Renal cortical epithelial cell (primary cell): ENCODE results near the gene ALG1L2. TPM values are rescaled to one million over a fixed set of nuclear protein-coding genes. Genes with fewer than 3 reads are reported as not detected.
"Not testable (repeated sequence)": the region's sequence is repeated elsewhere in the genome, so short reads cannot be mapped to it uniquely, and the experiment has no call there.

ENCODE experiments used
- DNase-seq: peaks from one replicate; pipeline ENCODE4 v3.0.0-alpha.2; 2011; ENCODE audit warnings: low read depth
- total RNA-seq: library from RNA; depleted of rRNA; stranded (reverse); fragments of >200 nt; gene quantifications from 2 replicates; pipeline ENCODE4 v1.2.3, GENCODE V29; 2014

ALG1L2 gene
- total RNA-seq, 1 donor from 2014 or later, result 0.55 TPM

DNA sequence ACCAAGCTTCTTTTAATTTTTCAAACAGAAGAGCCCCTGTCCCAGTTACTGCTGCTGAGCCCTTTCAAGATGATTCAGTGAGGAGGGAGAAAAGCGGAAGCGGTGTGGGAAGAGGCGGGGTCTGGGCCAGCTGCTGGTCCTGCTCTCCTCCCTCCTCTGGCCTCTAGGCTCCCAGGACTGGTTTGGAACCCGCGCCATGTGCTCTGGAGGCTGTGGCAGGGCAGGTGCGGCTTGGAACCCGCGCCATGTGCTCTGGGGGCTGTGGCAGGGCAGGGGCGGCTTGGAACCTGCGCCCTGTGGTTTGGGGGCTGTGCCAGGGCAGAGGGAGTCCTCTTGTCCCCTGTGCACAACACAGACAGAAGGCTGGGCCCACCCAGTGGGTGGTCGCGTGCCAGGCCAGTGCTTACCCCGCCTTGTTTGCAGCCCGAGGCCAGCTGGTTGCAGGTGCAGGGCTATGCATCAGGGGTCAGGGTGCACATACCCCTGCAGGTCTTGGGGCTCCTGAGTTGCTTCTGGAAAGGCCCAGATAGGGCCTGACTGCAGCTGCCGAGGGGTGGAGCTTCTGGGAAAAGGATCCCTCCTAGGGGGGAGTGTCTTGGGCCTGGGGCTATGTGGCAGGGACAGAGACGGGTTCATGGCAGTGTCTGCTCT is 12.2 kb downstream of the ALG1L2 start:
- DNase-seq, result no peak

DNA sequence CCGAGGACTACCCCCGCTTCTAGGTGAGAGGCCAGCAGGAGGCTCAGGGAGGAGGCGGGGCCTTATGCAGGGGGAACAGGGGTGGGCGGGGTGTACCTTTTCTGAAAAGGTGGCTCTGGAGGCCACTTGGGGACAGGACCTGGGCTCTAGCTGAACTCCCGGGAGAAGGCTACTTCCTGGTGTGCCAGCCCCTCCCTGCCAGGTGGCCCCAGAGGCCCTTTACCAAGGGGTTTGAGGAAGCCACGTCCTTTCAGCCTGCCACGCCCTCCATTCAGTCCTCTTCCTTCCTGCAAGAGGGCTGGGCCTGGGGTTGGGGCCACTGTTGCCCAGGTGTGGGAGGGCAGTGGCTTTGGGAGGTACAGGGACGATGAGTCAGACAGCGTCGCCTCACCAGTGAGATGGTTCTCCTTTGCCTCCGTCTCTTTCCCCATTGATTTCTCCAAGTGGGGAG is 12.9 kb downstream of the ALG1L2 start:
- peak; percentile 13 for DNase-seq

DNA sequence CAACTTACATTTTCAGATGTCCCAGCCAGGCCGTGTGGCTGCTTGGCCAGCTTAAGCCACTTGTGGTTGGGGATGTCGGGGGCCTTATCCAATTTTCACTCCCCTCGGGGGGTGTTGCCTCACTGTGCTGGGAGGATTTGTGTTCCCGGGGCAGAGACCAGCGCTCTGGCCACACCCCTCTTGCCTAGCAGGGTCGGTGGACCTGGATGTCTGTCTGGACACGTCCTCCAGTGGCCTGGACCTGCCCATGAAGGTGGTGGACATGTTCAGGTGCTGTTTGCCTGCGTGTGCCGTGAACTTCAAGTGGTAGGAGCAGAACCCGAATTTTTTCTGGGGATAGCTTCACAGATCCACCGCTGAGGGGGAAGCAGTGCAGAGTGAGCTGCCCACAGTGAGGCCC is 14.2 kb downstream of the ALG1L2 start:
- not testable (repeated sequence) for DNase-seq

DNA sequence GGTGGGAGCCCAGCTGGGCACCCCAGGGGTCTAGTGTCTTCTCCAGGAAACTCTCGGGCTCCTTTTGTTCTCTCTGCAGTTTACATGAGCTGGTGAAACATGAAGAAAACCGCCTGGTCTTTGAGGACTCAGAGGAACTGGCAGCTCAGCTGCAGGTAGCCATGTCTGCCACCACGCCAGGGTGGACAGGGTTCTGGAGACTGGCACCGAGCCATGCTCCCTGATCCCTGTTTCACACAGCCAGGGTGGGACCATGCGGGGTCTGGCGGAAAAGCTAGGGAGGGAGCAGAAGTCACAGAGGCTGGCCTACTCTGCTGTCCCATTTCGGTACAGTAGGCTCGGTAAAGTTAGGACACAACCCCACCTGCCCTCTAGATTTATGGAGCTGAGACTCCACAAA is 15.5 kb downstream of the ALG1L2 start:
- not testable (repeated sequence) for DNase-seq

DNA sequence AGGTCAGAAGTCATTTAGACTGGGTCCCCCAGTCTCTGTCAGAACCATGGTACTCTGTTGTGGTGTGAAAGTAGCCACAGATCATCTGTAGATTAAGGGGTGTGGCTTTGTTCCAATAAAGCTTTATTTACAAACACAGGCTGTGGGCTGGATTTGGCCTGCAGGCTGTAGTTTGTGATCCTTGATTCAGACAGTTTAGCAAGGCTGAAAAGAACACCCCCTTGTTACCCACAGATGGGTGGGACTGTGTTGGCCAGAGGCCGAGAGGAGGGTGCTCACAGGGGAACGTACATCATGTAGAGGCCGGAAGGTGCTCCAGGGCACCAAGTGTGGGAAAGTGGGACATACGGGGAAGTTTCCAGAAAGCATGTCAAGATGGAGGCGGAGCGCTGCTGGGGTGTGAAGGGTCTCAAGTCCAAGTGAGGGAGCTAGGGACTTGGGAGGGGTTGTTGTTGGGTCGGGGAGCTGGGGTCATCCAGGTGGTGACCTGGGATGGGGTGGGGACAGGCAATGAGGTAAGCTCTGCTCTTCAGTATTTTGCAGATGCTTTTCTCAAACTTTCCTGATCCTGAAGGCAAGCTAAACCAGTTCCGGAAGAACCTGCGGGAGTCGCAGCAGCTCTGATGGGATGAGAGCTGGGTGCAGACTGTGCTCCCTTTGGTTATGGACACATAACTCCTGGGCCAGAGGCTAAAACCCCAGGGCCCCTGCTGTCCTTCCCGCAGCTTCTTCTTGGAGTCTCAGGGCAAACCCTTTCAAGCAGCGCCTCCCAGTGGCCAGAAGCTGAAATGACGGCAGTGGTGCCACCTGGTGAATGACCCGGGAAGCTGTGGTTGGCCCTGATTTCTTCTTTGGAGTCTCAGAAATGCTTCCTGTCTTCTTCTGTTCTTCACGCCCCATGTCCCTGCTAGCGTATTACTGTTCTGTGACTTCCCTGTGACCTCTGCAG is 16.3 kb downstream of the ALG1L2 start:
- not testable (repeated sequence) for DNase-seq

DNA sequence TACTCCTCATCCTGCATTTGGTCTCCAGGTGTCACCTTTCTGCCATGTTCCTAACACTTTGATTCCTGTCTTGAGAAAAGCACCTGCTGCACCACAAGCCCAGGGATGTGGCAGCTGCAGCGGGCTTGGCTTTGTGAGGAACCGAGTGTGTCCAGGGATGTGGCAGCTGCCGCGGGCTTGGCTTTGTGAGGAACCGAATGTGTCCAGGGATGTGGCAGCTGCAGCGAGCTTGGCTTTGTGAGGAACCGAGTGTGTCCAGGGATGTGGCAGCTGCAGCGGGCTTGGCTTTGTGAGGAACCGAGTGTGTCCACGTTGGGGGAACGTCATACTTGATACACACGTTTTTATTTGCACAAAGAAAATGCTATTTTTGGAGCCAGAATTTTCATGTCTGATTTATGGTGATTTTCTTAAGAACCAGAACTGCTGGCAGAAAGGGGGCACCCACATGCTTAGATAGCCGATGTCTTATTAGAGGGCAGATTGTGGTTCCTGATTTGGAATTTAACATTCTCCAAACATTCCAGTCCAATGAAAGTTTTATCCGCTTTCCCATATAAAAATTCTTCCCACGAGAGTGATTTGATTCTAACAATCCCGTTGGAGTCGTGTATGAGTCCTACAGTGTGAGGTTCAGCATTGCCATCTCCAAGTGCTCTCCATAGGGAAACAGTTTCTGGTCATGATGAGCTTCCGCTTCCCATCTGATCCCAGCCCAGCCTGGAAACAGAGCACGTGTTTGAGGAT is 17.2 kb downstream of the ALG1L2 start:
- not testable (repeated sequence) for DNase-seq

DNA sequence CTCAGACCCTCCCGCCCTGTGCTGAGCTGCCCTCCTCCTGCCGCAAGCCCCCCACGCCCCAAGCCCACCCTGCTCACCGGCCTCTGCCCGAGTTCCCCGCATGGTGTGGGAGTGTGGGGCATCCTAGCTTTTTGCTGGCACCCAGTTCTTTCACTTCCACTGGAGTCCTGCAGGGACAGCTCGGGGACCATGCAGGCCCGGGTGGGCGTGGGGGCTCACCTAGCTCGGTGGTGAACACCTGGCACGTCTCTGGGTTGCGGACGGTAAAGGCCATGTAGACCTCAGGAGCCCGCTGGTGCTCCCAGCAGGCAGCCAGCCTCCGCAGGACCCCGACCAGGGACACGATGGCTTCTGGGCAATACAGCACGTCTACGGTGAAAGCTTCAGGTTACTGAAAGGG is 20.9 kb downstream of the ALG1L2 start:
- not testable (repeated sequence) for DNase-seq

DNA sequence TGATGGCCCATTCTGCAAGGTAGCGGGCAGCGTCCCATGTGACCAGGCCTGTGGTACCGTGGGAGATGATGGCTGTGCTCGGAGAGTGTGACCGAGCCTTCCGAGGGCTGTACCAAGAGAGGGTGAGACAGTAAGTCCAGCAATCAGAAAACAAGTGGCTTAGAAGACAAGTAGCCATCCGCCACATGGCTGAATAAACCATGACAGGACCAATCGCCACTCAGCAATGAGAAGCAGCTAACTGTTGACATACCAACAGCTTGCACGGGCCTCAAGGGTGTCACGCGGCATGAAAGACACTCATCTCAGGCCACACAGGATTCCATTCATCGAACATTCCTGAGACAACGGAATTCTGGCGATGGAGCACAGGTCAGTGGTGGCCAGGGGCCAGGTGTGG is 22.6 kb downstream of the ALG1L2 start:
- not testable (repeated sequence) for DNase-seq

DNA sequence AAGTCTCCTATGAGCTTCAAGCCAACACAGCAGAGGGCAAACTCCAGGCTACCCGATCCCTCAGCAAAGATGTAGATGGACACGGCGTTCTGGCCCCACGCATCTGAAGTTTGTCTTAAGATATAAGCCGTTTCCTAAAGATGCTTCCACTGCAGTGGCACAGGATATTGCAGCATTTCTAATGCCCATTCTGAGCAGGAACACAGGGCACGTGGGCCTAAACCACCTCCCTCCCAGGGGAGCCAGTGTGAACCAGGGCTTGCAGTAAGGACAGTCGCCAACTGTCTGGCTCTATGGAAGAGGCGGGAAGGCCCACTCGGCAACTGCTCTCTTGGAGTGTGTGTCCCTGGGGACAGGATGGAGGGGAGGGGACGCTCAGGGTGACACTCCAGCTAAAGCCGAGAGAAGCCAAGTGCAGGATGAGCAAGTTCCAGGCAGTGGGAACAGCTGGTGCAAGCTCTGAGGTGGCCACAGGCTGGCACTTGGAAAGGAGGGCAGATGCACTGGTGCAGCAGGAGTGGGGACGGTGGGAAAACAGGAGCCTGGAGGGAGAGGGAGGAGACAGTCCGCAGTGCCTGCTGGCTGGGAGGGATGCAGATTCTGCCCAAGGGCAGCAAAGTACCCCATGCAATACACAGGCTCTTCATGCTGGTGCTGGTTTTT is 25.8 kb downstream of the ALG1L2 start:
- not testable (repeated sequence) for DNase-seq

DNA sequence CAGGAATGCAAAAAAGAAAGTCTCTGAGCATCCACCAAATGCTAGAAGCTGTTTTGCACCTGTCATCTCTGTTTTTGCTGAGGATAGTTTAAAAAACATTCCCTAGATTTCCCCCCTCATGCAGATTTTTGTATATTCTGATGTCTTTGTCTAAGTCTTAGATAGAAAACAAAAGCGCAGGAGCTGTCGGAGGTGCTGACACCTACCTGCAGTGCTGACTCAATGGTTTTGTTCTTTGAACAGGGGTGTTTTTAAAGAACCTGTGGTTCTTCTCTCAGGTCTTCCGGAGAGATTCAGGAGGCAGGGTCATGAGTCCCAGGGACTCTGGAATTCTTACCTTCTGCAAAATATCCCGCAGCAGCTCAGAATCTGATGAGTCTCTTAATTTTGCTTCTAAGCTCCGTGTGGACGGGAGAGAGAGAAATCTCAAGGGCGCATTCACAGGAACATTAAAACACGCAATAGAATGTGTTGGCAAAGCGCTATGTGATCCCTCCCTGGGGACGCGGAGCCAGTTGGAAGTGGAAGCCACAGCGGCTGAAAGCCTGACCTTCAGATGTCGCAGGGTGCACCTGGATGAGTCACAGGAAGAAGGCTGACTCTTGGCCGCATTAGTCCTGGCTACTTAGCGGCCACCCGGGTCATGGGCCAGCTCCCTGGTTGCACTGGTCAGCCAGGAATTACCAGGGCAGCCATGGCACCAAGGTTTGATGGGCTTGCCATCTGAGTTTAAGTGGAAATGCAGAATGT is 27.4 kb downstream of the ALG1L2 start:
- not testable (repeated sequence) for DNase-seq

DNA sequence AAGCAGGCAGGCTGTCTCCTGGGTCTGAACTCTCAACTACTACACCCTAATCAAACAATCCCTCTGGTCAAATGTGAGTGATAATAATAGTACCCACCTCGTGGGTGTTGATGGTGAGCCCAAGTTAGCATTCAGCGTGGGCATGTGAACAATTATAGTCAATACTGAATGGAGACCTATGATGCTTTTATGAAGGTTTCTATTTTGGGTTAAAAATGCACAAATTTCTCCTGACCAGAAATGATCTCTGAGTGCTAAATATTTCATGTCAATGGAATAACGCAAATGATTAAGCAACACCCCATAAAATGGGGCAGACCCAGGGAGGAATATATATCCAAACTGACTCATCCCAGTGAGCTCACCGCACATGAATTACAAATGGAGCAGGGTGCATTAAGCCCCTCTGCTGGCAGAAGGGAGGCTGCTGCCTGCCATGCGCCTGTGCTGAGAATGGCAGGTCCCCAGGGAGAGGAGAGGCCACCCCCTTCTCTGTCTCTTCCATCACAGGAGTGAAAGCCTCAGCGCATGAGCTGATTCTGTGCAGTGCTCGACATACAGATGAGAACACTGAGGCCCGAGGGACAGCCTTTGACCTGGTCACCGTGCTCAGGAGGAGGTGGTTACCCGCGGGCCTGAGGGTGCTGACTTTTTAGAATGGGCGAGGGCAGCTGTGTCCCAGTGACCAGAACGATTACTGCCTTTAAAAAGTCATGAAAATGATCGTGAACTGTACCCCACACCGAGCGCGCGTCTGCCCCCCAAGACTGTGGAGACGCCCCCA is 28.9 kb downstream of the ALG1L2 start:
- DNase-seq, result peak; percentile 32

DNA sequence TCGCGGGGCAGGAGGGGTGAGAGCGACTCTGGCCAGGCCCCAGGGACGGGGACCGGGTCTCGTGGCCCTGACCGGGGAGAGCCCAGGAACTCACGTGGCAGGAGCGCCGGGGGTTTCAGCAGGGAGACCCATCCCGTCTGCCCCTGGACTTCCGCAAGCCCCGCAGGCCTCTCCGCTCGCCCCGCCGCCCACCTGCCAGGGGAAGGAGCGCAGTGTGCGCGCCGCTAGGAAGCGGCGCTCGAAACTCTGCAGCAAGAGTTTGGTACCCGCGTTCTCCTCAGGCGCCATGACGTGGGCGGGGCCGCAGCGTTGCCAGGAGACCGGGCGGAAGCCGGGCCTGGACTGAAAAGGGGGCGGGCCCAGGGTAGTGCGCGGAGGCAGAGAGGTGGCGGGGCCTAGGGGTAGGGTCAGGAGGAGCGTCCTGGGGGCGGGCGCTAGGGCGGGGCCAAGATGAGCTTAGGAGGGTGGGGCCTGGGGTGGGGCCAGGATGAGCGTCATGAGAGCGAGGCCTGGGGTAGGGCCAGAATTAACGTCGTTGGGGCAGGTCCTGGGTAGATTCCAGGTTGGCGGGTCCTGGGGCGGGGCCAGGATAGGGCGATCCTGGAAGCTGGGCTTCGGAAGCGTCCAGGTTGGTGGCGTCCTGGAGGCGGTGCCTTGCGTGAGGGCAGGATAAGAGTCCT is 29.7 kb downstream of the ALG1L2 start:
- DNase-seq, result peak; percentile 92

DNA sequence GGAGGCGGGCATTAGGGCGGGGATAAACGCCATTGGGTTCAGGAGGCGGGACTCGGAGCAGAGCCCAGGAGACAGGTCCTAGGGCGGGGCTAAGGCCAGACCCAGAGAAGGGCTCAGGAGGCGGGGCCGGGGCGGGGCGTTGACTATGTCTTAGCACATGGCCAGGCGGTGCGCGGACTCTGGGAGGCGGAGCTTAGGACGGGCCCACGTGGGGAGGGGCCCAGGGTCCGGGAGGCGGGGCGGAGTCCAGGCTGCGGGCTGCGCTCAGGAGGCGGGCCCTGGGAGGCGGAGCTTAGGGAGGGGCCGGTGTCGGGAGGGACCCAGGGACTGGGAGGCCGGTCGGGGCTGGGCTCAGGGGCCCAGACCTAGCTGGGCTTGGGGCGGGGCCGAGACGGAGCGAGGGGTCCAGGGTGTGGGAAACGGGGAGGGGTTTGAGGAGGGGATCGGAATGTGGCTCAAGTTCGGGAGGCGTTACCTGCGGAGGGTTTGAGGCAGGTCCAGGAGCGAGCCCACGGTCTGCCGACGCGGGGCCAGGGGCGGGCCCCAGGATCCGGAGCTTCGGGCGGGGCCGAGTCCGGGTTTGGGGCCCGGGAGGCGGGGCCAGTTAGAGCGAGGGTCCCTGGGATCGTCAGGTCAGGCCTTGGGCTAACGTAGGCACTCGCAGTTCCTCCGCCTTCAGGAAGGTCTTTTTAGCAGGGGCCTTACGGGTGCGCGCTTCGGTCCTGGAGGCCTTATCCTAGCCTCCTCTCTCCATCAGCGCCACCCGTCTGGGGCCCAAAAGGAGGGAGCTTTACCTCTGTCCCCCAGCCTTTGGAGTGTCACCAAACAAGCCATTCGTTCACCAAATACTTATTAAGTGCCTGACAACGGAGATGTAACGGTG is 30.5 kb downstream of the ALG1L2 start:
- not testable (repeated sequence) for DNase-seq

DNA sequence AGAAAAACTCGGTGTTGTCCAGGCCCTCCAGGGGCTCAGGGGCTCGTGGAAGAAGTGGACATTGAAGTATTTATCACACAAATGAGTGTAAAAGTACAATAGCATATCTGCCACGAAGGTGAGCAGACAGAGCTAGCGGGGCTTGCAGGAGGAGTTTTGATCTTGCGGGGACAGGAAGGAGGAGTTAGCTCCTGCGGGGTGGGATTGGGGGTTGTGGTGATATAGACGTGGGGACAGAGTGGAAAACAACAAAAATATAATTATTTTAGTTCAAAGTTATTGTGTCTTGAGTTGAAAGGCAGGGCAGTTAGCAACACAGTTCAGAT is 31.1 kb downstream of the ALG1L2 start:
- not testable (repeated sequence) for DNase-seq

DNA sequence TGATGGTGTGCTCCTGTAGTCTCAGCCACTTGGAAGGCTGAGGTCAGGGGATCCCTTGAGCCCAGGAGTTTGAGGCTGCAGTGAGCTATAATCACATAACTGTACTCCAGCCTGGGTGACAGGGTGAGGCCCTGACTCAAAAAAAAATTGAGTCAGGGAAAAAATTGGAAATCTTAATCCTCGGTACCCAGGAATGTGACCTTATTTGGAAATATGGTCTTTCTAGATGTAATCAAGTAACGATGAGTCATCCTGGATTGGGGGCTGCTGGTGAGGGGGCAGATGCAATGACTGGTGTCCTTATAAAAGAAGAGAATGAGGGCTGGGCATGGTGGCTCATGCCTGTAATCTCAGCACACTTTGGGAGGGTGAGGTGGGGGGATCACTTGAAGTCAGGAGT is 33.8 kb downstream of the ALG1L2 start:
- DNase-seq, result not testable (repeated sequence)

DNA sequence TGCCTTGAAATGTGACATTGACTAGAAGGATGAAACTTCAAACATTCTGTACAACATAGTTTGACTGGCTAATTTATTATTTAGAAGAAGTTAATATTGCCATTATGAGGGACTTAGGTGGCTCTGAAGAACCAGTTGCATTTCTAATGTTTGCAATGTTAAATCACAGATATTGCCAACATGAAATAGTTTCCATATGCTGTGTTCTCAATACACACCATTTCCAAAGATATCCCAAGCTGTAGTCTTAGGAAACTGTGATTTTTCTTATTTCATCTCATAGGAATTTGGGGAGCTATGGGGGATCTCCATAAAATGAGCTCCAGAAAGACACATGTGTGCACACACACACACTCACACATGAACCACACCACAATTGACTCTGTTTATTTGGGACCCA is 36.3 kb downstream of the ALG1L2 start:
- no peak for DNase-seq

DNA sequence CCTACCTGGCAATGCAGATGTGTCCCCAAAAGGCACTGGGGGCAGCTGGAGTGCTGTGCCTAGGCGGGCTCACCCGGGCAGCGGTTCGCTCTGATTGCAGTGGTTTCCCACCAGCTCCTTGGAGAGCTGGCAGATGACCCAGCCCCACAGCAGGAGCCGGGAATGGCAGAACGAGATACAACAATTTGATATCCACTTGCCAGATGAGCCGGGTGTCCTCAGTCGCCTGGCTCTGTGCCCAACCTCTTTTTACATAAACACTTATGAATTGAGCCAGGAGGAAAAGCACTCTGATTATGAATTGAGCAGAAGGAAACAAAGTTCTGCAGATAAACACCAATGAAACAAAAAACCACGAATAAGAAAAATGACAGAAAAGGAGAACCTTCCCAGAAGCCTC is 38.2 kb downstream of the ALG1L2 start:
- not testable (repeated sequence) for DNase-seq

DNA sequence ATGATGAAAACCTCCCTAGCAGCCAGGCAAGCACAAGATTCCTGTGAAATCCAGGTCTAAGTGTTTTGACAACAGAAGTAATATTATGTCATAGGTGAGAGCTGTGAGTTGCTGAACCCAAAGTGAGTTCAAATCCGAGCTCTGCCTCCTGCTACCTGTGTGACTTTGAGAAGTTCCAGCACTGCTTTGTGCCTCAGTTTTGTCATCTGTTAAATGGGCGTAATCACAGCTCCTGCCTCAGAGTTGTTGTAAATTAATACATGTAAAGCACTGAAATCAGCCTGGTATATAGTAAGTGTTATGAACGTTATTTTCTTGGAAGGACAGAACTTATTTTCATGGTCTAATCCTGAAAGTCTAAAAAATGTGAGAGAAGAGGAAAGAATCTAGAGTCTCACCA is 38.7 kb downstream of the ALG1L2 start:
- not testable (repeated sequence) for DNase-seq
